ENCODE data around the gene GASK1A. TPM values are rescaled to one million over a fixed set of nuclear protein-coding genes. Genes with fewer than 3 reads are reported as not detected.

GASK1A gene
- total and polyA plus RNA-seq, 2 of the 8 experiments (the other 6 are each of a cell fraction or from before 2014, with no cell fraction given) = 4.7 to 7.9 TPM

DNA sequence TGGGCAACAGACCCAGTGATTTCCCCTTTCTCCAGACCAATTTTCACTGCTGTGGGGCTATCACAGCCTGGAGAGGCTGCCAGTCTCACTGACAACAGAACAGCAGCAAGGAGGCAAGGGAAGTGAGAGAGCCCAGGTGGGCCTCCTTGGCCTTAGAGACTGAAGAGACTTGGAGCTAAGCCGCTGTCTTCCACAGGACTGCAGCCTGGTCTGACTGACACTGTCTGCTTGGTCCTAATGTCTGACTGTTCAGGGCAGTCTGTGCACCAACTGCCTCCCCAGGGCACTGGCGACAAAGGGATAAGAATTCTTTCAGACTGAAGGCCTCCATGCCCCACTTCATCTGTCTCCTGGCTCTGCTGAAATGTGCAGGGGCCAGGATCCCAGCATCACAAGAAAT lies 115.3 kb downstream of the GASK1A start:
- Histone ChIP-seq H3K9ac (replicated peaks in 1 of 4; ENCODE audit: extremely low read depth in 1 of 4, low read depth in 3 of 4, low read length in 3 of 4) (no peak overlapping the region), H3K36me3 (ENCODE audit: control insufficient read depth in 2 of 4, insufficient read depth in 4 of 4, low read length in 3 of 4) (no peaks in the 10 kb centered on the region), H2BK20ac (ENCODE audit: low read length) (no peak overlapping the region), H3K14ac (ENCODE audit: insufficient read length) (no peak overlapping the region), H3K56ac (replicated peaks; ENCODE audit: insufficient read length, low read depth, low read length) (no peak overlapping the region), H2AK5ac (ENCODE audit: low read depth, low read length) (no peak overlapping the region), H3K23ac (ENCODE audit: insufficient read length) (no peak overlapping the region), H3K4me1 (replicated peaks in 1 of 4; ENCODE audit: control insufficient read depth in 3 of 4, insufficient read depth in 4 of 4, low read length in 3 of 4) (no peaks in the 10 kb centered on the region), H2BK120ac (replicated peaks; ENCODE audit: low read depth, low read length) (no peak overlapping the region), H3K27ac (ENCODE audit: low read depth, low read length) (no peak overlapping the region), H3K4me2 (ENCODE audit: insufficient read depth in 1 of 2, low read depth in 2 of 2, low read length in 2 of 2) (no peak overlapping the region), H4K5ac (ENCODE audit: insufficient read length, low read depth, low read length) (no peak overlapping the region), H2BK12ac (ENCODE audit: low read depth, low read length) (no peak overlapping the region), H4K91ac (replicated peaks; ENCODE audit: insufficient read length, low read length) (no peak overlapping the region), H3K4ac (replicated peaks; ENCODE audit: insufficient read length, low read depth, low read length) (no peak overlapping the region), H3K18ac (ENCODE audit: extremely low read depth, low read length) (no peak overlapping the region), H4K20me1 (replicated peaks in 1 of 2; ENCODE audit: control insufficient read depth in 1 of 2, insufficient read depth in 2 of 2, low read length in 2 of 2) (peaks cover 0 to 4% of the 10 kb centered on the region in 2 experiments), H3K23me2 (ENCODE audit: low read depth, low read length) (no peaks in the 10 kb centered on the region), H2BK5ac (ENCODE audit: low read depth, low read length) (no peak overlapping the region; the same call in 1 of the 2 replicates), H2BK15ac (ENCODE audit: low read length) (no peak overlapping the region), H3K9me3 (ENCODE audit: insufficient read depth in 2 of 2, low read depth in 1 of 2, low read length in 1 of 2) (no peaks in the 10 kb centered on the region), H2AFZ (ENCODE audit: low read length) (no peak overlapping the region), H3K4me3 (ENCODE audit: extremely low read depth in 1 of 4, insufficient read depth in 2 of 4, low read depth in 3 of 4, low read length in 4 of 4) (no peak overlapping the region), H3K27me3 (replicated peaks in 1 of 4; ENCODE audit: control insufficient read depth in 3 of 4, extremely low read depth in 1 of 4, insufficient read depth in 3 of 4, low read length in 3 of 4) (no peaks in the 10 kb centered on the region), H3K79me2 (ENCODE audit: control insufficient read depth in 1 of 2, insufficient read depth in 2 of 2, low read length in 2 of 2) (no peaks in the 10 kb centered on the region), H4K8ac (ENCODE audit: extremely low read depth, insufficient read depth, low read length) (no peak overlapping the region), H3K79me1 (ENCODE audit: low read depth, low read length) (no peaks in the 10 kb centered on the region; the same call in none of the 2 replicates)
- POLR2A ChIA-PET (ENCODE audit: partially characterized antibody) = no interaction called here
- 78% methylated on average over 2 of the region's 2 CpGs; no CpG with 5 or more reads in 1 of the 2 experiments for WGBS, 2 experiments (ENCODE audit: extremely low coverage in 1 of 2, insufficient coverage in 1 of 2, insufficient read length in 1 of 2, insufficient replicate concordance in 2 of 2, low coverage in 1 of 2, low lambda C conversion rate in 2 of 2, missing lambda C conversion rate in 1 of 2)
- CTCF ChIA-PET (ENCODE audit: partially characterized antibody) = no interaction called here
- FAIRE-seq (no peak), DNase-seq (ENCODE audit: low read depth in 1 of 2, low spot score in 2 of 2) (no peak)
- TF ChIP-seq, protein P1, sequence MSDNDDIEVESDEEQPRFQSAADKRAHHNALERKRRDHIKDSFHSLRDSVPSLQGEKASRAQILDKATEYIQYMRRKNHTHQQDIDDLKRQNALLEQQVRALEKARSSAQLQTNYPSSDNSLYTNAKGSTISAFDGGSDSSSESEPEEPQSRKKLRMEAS (IDR thresholded peaks at IDR 0.05) = no peak
- TF ChIP-seq CREB1 (IDR thresholded peaks at IDR 0.05) = no peak
- TF ChIP-seq TAF1 (IDR thresholded peaks at IDR 0.05; ENCODE audit: low read depth, low read length) = no peak
- no peak for TF ChIP-seq SP1 (IDR thresholded peaks at IDR 0.05; ENCODE audit: low read depth, low read length)
- TF ChIP-seq SIRT6 (IDR thresholded peaks at IDR 0.05; ENCODE audit: low read length) = no peak
- TF ChIP-seq MAFK (IDR thresholded peaks at IDR 0.05; ENCODE audit: low read depth, low read length) = no peak
- TF ChIP-seq SUZ12 (IDR thresholded peaks at IDR 0.05; ENCODE audit: low read length) = no peak
- TF ChIP-seq CEBPB (IDR thresholded peaks at IDR 0.05; ENCODE audit: low read depth, low read length) = no peak
- TF ChIP-seq, protein P2, sequence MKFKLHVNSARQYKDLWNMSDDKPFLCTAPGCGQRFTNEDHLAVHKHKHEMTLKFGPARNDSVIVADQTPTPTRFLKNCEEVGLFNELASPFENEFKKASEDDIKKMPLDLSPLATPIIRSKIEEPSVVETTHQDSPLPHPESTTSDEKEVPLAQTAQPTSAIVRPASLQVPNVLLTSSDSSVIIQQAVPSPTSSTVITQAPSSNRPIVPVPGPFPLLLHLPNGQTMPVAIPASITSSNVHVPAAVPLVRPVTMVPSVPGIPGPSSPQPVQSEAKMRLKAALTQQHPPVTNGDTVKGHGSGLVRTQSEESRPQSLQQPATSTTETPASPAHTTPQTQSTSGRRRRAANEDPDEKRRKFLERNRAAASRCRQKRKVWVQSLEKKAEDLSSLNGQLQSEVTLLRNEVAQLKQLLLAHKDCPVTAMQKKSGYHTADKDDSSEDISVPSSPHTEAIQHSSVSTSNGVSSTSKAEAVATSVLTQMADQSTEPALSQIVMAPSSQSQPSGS (IDR thresholded peaks at IDR 0.05; ENCODE audit: low read length) = no peak
- TF ChIP-seq RXRA (IDR thresholded peaks at IDR 0.05; ENCODE audit: insufficient read depth, low read depth, low read length) = no peak
- TF ChIP-seq, protein P3, sequence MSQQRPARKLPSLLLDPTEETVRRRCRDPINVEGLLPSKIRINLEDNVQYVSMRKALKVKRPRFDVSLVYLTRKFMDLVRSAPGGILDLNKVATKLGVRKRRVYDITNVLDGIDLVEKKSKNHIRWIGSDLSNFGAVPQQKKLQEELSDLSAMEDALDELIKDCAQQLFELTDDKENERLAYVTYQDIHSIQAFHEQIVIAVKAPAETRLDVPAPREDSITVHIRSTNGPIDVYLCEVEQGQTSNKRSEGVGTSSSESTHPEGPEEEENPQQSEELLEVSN (IDR thresholded peaks at IDR 0.05) = no peak
